Measurements from ENCODE around the gene TSTD2. TPM values are rescaled to one million over a fixed set of nuclear protein-coding genes. Genes with fewer than 3 reads are reported as not detected.

The TSTD2 gene
- polyA plus RNA-seq, 3 donors: 1.2 to 11.4 (median 2.4) TPM

DNA sequence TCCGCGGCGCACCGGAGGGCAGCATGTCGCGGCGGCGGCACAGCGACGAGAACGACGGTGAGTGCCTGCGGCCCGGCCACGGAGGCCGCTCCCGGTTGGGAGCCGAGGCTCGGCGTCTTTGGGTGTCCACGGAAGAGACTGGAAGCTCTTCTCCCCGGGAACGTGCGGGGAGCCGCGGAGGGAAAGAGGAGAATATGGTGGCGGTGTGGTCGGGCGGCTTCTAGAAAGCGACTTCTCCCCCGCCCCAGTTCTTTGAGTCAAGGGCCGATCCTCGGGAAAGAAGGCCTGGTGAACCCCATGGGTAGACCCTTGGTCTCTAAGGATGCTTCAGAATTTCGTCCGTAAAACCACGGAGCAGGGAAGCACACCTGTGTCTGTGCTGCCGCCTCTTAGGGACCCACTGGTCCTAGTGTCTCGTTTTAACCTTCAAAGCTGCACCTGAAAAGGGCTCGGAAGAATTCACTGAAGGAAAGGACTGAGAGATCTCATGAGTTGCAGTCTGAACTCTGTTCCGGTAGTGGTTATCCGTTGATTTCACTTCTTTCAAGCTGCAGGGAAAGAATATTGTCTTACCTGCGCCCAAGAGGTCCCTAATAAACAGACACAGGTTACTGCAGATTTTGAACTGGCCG, 807 bp upstream of the TSTD2 start:
- 0% methylated on average over 41 of the region's 43 CpGs for WGBS (ENCODE audit: insufficient coverage)
- H3K9me3 Mint-ChIP-seq: no peaks in the 10 kb centered on the region
- H3K27ac Mint-ChIP-seq: peak overlapping the region; percentile 97 to 100 (median 100)
- peaks cover 53% of the 10 kb centered on the region for H3K4me1 Mint-ChIP-seq
- H3K9me3 ChIP-seq (replicated peaks in 1 of 2; ENCODE audit: control insufficient read depth in 1 of 2, insufficient read depth in 1 of 2, low read length in 2 of 2): no peaks in the 10 kb centered on the region
- DNase-seq: no peak
- peaks cover 25% of the 10 kb centered on the region for H4K20me1 ChIP-seq (ENCODE audit: insufficient read depth, low read length)
- no peaks in the 10 kb centered on the region for H3K27me3 Mint-ChIP-seq (ENCODE audit: low read depth in 3 of 3)
- intact Hi-C loops (cut with micrococcal nuclease): loop anchor here (10.0 kb wide), 2 partner anchors 61 to 291 kb away; partner anchors contain the start of genes TRMO (in 1 of the 2) and XPA (in 1 of the 2)
- peak overlapping the region; percentile 74 to 96 (median 93) for H3K4me3 ChIP-seq (replicated peaks in 1 of 3; ENCODE audit: low read depth in 2 of 3, low read length in 3 of 3)
- peak overlapping the region; percentile 94 to 95 for H3K4me3 Mint-ChIP-seq
- no peaks in the 10 kb centered on the region for H3K36me3 ChIP-seq (replicated peaks in 1 of 2; ENCODE audit: control insufficient read depth in 1 of 2, insufficient read depth in 2 of 2, low read length in 2 of 2)
- TF ChIP-seq, protein P1, sequence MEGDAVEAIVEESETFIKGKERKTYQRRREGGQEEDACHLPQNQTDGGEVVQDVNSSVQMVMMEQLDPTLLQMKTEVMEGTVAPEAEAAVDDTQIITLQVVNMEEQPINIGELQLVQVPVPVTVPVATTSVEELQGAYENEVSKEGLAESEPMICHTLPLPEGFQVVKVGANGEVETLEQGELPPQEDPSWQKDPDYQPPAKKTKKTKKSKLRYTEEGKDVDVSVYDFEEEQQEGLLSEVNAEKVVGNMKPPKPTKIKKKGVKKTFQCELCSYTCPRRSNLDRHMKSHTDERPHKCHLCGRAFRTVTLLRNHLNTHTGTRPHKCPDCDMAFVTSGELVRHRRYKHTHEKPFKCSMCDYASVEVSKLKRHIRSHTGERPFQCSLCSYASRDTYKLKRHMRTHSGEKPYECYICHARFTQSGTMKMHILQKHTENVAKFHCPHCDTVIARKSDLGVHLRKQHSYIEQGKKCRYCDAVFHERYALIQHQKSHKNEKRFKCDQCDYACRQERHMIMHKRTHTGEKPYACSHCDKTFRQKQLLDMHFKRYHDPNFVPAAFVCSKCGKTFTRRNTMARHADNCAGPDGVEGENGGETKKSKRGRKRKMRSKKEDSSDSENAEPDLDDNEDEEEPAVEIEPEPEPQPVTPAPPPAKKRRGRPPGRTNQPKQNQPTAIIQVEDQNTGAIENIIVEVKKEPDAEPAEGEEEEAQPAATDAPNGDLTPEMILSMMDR (IDR thresholded peaks at IDR 0.05): no peak
- H3K4me2 ChIP-seq (replicated peaks; ENCODE audit: extremely low read depth, low read length, poor library complexity, severe bottlenecking): peak overlapping the region; percentile 96
- H3K27me3 ChIP-seq (ENCODE audit: control insufficient read depth in 2 of 2, insufficient read depth in 2 of 2, low read length in 2 of 2): no peaks in the 10 kb centered on the region
- H3K27ac ChIP-seq (ENCODE audit: low read depth in 1 of 2, low read length in 2 of 2): peak overlapping the region; percentile 98
- peaks cover 9 to 14% of the 10 kb centered on the region in 2 donors for H3K36me3 Mint-ChIP-seq
- peaks cover 24 to 36% of the 10 kb centered on the region in 2 donors for H3K4me1 ChIP-seq (ENCODE audit: control insufficient read depth in 1 of 2, insufficient read depth in 2 of 2, low read length in 2 of 2)
- peak overlapping the region; percentile 89 for H3K9ac ChIP-seq (ENCODE audit: insufficient read depth, low read length, poor library complexity, severe bottlenecking)
- peaks cover 79% of the 10 kb centered on the region for H3K79me2 ChIP-seq (ENCODE audit: insufficient read depth, low read length)
- H2AFZ ChIP-seq (ENCODE audit: insufficient read depth, low read depth, low read length, poor library complexity, severe bottlenecking): peak overlapping the region; percentile 89

DNA sequence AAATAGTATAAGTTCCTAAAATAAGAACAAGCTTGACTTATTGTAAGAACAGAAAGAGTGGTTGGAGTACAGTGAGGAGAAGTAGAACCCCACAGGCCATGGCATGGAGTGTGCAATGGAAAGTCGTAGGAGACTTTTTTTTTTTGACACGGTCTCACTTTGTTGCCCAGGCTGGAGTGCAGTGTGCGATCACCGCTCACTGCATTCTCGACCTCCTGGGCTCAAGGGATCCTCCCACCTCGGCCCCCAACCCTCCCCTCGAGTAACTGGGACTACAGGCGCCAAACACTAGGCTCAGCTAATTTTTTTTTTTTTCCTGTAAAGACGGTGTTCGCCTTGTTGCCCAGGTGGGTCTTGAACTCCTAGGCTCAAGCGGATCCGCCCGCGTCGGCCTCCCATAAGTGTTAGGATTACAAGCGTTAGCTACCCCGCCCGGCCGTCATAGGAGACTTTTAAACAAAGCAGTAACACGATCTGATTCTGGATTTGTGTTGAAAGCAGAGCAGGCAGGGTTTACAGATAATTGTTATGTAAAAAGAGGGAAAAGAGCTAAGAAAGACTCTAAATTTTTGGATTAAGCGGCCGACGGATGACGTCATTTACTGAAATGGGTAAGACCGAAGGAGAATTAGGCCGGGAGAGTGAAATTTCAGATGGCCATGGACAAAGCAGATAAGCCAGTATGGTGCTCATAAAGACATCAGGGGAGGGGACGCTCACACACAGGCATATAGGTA, 752 bp downstream of the TSTD2 start:
- peak overlapping the region; percentile 96 for H3K4me2 ChIP-seq (replicated peaks; ENCODE audit: extremely low read depth, low read length, poor library complexity, severe bottlenecking)
- TF ChIP-seq, protein P1 (IDR thresholded peaks at IDR 0.05): no peak
- no peaks in the 10 kb centered on the region for H3K27me3 ChIP-seq (ENCODE audit: control insufficient read depth in 2 of 2, insufficient read depth in 2 of 2, low read length in 2 of 2)
- peak overlapping the region; percentile 74 to 96 (median 93) for H3K4me3 ChIP-seq (replicated peaks in 1 of 3; ENCODE audit: low read depth in 2 of 3, low read length in 3 of 3)
- H3K27ac ChIP-seq (ENCODE audit: low read depth in 1 of 2, low read length in 2 of 2): peak overlapping the region; percentile 98
- peak overlapping the region; percentile 89 for H2AFZ ChIP-seq (ENCODE audit: insufficient read depth, low read depth, low read length, poor library complexity, severe bottlenecking)
- peaks cover 41% of the 10 kb centered on the region for H3K4me1 Mint-ChIP-seq
- peak in 1 of 3 donors; percentile 56 for DNase-seq
- peaks cover 9 to 13% of the 10 kb centered on the region in 2 donors for H3K36me3 Mint-ChIP-seq
- no peaks in the 10 kb centered on the region for H3K27me3 Mint-ChIP-seq (ENCODE audit: low read depth in 3 of 3)
- H3K79me2 ChIP-seq (ENCODE audit: insufficient read depth, low read length): peaks cover 68% of the 10 kb centered on the region
- peaks cover 13% of the 10 kb centered on the region for H4K20me1 ChIP-seq (ENCODE audit: insufficient read depth, low read length)
- peaks cover 0 to 2% (median 0%) of the 10 kb centered on the region in 7 donors for H3K9me3 Mint-ChIP-seq
- peaks cover 0 to under 1% of the 10 kb centered on the region in 2 donors for H3K36me3 ChIP-seq (replicated peaks in 1 of 2; ENCODE audit: control insufficient read depth in 1 of 2, insufficient read depth in 2 of 2, low read length in 2 of 2)
- peaks cover 24 to 36% of the 10 kb centered on the region in 2 donors for H3K4me1 ChIP-seq (ENCODE audit: control insufficient read depth in 1 of 2, insufficient read depth in 2 of 2, low read length in 2 of 2)
- H3K4me3 Mint-ChIP-seq: peak overlapping the region; percentile 94 to 98
- peak overlapping the region; percentile 97 to 100 (median 100) for H3K27ac Mint-ChIP-seq
- intact Hi-C loops (cut with micrococcal nuclease): loop anchor here (10.0 kb wide), 2 partner anchors 62 to 292 kb away; partner anchors contain the start of genes TRMO (in 1 of the 2) and XPA (in 1 of the 2)
- WGBS (ENCODE audit: insufficient coverage): 1% methylated on average over 25 of the region's 27 CpGs
- H3K9me3 ChIP-seq (replicated peaks in 1 of 2; ENCODE audit: control insufficient read depth in 1 of 2, insufficient read depth in 1 of 2, low read length in 2 of 2): no peaks in the 10 kb centered on the region
- H3K9ac ChIP-seq (ENCODE audit: insufficient read depth, low read length, poor library complexity, severe bottlenecking): peak overlapping the region; percentile 89
